Renal cortex interstitium (tissue), 11 donors: ENCODE results near the gene TMEM125. TPM values are rescaled to one million over a fixed set of nuclear protein-coding genes. Genes with fewer than 3 reads are reported as not detected.

Experiments used
- DNase-seq, 11 donors: peaks; one replicate each; pipeline ENCODE4 v3.0.0-alpha.2; 2013; ENCODE audit warnings: low read depth in 9 of 11, low spot score in 4 of 11; ENCODE audit errors: extremely low read depth in 1 of 11
- polyA plus RNA-seq, 3 donors: library from polyadenylated mRNA; unstranded; fragments of 120-200 nt; gene quantifications; one replicate each; pipeline ENCODE4 v1.2.1, GENCODE V29; 2013; ENCODE audit not compliant: insufficient read length in 3 of 3

Gene TMEM125
- polyA plus RNA-seq, 3 donors: 12.7 to 20.1 (median 19.0) TPM

- no peak for DNase-seq
These were observed 30.3 kb upstream of the TMEM125 start for GRCh38 chr1:43239484-43239883.

DNA sequence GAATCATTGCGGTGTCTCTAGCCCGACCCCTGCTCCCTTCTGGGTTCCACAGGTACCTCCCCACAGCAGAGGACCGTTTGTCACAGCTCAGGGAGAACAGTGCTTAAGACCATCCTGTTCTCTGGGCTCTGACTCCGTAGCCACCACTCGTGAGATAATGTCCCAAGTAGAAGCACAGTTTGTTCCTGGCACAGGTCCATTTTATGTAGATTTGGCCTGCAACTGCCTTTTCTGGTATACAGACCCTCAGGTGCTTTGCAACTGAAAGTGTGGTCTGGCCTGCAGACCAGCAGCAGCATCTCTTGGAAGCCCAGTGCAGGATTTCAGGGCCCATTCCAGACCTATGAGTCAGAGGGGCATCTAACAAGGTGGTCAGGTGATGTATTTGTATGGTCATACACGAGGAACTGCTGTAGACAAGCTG, 28.4 kb upstream of the TMEM125 start:
- DNase-seq: no peak

DNA sequence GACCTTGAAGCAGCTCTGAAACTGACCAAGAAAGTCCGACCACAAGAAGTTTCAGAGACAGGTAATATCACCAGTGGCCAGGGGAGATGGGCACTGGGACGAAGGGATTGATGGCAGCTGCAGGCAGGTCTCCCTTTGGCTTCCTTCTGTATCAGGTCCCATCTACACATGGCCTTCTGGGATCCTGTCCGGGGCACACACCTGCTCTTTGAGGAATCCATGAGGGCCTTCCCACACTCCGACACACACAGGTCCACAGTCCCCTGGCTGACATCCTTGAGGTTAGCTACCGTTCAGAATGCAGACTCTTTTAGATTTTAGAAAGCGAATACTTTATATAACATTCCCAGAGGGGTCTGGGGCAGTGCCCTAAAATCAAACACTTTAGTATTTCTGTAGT, 26.5 kb upstream of the TMEM125 start:
- no peak for DNase-seq

DNA sequence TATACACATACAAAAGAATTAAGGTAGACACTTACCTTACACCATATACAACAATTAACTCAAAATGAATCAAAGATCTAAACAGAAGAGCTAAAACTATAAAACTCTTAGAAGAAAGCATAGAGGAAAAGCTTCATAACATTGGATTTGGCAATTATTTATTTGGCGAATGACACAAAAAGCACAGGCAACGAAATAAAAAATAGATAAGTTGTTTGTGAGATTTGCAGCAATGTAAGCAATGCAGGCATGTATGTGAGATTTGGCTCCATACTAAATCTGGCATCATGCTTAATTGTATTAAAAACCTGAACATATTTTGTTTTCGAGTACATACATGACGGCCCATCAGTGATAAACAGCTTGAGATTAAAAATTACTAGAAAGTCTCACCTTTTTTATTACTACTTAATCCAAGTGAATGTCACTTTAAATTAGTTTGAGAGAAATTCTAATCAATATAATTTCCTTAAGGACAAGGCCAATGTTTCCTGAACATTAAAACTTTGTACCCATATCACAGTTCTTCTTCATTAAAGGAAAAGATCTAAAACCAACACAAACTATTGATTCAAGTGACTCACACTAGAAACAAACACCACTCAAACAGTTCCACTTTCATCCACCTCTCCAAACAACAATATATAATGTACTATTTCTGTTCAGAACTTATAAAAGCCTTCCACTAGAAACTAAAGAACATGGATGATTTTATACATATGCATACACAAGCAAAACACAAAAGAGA, 23.1 kb upstream of the TMEM125 start:
- no peak for DNase-seq

DNA sequence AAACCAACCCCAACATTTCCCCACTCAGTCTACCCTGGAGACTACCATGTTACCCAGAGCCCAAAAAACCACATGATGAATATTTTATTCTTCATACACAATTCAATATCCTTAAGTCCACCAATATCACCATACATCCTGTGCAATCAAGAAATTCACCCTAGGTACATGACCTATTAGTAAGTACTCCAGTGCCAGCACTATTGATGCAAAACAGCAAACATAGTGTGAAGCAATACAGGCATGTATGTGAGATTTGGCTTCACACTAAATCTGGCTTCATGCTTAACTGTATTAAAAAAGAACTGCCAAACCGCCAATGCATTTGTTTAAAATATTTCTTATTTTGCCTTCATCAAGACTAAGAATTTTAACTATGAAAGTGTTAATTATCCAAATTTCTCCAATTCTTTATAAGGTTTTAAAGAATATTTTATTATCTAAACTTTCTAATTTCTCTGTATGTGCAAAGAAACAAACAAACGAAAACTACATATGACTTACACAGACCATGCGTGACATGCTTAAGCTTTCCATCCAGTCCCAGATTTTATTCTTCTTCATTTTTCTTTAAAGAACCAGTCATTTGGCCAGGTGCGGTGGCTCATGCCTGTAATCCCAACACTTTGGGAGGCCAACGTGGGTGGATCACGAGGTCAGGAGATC, 22.4 kb upstream of the TMEM125 start:
- DNase-seq: no peak

- no peak for DNase-seq
These were observed 19.4 kb upstream of the TMEM125 start for GRCh38 chr1:43250351-43250761.

DNA sequence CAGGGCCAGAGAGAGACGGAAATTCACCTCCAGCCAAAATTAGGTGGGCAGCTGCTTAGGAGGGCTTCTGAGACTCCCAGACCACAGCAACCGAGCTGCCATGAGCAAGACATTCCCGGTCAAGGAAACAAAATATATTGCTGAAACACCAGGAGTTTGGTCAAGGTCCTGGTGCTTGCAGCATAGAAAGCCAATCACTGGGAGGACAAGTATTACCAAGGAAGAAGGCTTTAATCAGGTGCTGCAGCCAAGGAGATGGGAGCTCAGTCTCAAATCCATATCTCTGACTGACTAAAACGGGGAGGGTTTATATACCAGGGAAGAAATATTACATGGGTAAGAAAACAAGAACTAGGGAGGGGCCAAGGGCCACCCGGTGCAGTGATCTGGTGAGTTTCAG, 18.8 kb upstream of the TMEM125 start:
- no peak for DNase-seq

- no peak for DNase-seq
These were observed 17.6 kb upstream of the TMEM125 start for GRCh38 chr1:43252225-43252624.

DNA sequence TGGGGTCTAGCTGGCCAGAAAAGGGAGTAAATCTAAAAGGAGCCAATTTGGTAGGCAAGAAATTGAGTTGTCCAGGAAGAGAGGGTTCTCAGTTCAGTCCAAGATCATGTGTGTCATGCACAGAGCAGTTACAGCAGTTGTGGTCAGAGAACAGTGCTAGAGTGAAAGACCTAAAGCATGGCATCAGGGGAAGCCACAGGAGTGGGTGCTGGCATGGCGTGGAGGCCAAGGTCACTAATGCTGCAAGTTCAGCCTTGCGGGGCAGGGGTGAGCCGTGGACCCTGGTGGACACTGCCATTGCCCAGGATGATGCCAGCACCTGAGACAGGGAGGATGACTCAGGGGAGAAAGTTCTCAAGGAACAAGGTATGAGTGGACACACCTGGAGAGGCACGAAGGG, 16.6 kb upstream of the TMEM125 start:
- DNase-seq: no peak

- no peak for DNase-seq
These were observed 15.9 kb upstream of the TMEM125 start for GRCh38 chr1:43253876-43254275.

DNA sequence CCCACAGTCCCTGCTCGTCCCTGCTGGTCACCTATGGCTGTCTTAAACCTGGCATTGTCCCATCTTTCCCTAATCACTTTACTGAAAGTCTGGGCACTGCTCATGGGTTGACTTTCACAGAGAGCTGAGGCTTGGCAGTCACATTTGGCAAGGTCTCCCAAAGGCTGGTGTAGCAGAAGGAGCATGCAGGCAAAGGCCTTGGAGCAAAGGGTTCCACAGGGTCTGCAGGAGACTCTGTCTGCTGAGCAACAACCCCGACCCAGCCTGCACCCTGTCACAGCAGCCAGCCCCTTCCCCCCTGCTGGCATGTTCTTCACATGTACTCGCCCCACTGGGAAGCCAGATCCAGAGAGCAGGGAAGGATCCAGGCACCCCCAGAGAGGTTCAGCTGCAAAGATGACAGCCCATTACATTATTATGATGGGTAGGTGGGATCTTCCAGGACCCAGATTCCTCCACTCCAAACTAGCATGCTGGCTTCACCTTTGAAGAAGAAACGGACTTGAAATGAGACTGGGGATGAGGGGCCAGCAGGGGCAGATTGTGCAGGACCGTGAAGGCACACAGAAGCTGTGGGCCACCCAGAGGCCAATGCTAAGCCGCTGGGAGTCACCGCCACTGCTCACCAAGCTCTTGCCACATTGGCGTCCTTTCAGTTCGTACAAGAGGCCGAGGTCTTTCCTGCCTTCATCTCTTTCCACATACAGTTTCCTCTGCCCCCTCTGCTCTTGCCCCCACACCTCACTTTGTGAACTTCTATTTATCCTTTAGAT, 14.2 kb upstream of the TMEM125 start:
- no peak for DNase-seq

DNA sequence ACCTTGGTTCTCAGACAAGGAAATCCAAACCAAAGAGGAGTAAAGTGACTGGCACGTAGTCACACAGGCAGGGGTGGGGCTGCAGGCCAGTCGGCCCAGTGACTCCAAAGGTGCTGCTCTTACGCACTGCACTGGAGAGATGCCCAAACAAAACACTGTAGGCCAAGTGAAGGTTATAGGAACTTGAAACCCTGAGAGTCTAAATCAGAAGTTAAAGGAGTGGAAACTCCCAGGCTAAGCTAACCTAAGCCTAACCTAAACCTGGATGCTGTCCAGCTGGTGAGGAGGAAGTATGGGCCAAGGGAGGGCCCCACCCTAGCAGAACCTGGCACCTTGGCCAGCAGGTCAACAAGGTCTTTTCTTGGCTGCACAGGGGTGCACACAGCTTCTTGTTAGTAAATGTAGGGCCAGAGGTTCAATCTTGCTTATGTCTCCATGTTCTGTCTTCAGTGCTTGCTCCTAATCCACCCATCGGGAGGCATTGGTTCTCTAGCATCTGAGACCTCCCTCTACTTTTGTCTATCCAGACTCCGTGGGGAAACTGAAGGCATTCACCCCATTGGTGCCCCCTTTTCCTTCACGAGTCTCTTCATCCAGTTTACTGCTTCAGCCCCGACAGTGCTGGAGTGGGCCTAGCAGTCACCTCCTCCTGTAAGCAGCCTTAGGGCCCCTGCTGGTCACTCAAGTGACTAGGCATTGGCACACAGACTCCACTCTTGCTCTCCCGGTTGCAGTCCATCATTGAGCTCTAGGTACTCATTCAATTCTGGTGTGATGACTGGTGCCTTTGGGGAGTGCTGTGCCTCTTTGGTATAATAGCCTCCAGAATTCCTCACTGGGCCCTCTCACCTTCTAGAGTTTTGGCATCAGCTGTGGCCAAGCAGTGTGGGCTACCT, 12.9 kb upstream of the TMEM125 start:
- DNase-seq: no peak

GRCh38 chr1:43258370-43258769, 11.4 kb upstream of the TMEM125 start:
- no peak for DNase-seq

GRCh38 chr1:43265431-43265830, 4.4 kb upstream of the TMEM125 start:
- DNase-seq: no peak

DNA sequence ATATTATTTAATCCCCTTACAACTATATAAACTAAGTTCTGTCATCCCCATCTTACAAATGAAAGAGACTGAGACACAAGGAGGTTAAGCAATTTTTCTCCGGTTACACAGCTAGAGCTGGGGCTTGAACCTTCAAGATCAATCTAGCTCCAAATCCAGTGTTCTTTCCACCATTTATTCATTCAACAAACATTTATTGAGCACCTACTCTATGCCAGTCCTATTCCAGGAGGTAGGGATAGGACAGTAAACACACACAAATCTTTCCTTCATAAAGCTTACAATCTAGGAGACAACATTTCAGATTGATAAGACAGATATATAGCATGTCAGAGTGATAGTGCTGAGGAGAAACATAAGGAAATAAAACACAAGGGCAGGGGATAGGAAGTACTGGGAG, 2.9 kb upstream of the TMEM125 start:
- no peak for DNase-seq

DNA sequence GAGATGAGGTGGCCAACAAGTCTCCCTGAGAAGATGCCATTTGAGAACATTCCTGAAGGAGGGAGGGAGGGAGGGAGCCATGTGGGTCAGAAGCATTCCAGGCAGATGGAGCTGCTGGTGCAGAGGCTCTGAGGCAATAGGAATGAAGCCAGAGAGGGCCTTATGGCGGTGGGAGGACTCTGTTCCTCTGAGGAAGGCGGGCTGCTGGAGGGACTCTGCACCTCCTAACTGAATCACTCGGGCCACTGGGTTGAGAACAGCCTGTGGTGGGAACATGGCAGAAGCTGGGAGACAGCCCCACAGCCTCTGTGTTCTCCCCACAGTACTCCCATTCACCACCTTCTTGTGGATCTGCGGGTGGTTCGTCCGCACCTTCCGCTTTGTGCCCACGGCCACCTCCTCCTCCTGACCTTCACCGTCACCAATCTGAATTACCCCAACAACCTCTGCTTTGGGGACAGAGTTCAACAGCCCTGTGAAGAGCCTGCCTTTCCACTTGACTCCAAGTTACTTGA, 2.4 kb upstream of the TMEM125 start:
- no peak for DNase-seq

DNA sequence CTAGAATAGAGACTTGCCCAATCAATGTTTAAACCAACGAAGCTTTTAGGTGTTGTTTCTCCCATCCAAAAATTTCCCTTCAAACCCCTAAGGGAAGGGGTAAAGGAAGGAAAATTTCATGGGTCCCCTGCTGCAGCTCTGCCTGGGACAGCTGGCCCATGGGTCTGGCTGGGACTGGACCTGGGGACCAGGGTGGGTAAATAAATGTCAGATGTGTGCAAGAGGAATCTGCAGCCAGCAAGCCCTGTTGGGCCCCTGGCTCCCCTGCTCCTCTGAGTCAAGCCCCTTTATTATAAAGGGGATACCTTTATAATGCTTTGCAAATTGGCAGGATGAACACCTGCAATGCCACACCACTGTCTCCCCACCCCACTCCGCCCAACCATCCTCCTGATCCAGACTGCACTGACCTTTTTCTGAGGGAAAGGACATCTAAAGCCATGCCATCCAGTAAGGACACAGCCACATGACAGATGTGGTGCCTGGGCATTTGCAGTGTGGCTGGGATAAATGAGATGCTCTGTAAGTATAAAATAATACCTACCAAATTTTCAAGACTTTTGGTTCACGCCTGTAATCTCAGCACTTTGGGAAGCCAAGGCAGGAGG, 1.9 kb upstream of the TMEM125 start:
- no peak for DNase-seq

GRCh38 chr1:43270421-43271095, 775 bp downstream of the TMEM125 start:
- peak in 2 of 11 donors; percentile 42 to 63 for DNase-seq
